Muscle layer of duodenum (tissue), 2 donors: ENCODE data around the gene FERD3L.
"Not testable (repeated sequence)": the region's sequence is repeated elsewhere in the genome, so short reads cannot be mapped to it uniquely, and the experiment has no call there.

ENCODE experiments used
- H3K27ac ChIP-seq: one replicate; pipeline ENCODE4 v1.7.0; 2013; ENCODE audit warnings: mild to moderate bottlenecking, low read length
- H3K27me3 ChIP-seq: one replicate; pipeline ENCODE4 v1.7.0; 2013; ENCODE audit warnings: low read depth, mild to moderate bottlenecking, control low read depth, low read length
- H3K36me3 ChIP-seq, 2 donors: one replicate each; pipeline ENCODE4 v1.7.0; 2013; ENCODE audit warnings: low read length in 2 of 2, control low read depth in 1 of 2, mild to moderate bottlenecking in 1 of 2; ENCODE audit not compliant: insufficient read depth in 2 of 2, control insufficient read depth in 1 of 2
- H3K4me1 ChIP-seq, 2 donors: one replicate each; pipeline ENCODE4 v1.7.0; 2013; ENCODE audit warnings: low read length in 2 of 2, mild to moderate bottlenecking in 2 of 2, control low read depth in 1 of 2, moderate library complexity in 1 of 2; ENCODE audit not compliant: insufficient read depth in 2 of 2, control insufficient read depth in 1 of 2
- H3K4me3 ChIP-seq, 2 donors: one replicate each; pipeline ENCODE4 v1.7.0; 2013; ENCODE audit warnings: low read length in 2 of 2, low read depth in 1 of 2, mild to moderate bottlenecking in 1 of 2
- H3K9me3 ChIP-seq, 2 donors: one replicate each; pipeline ENCODE4 v1.7.0; 2013; ENCODE audit warnings: low read length in 2 of 2, control low read depth in 1 of 2, mild to moderate bottlenecking in 1 of 2; ENCODE audit not compliant: control insufficient read depth in 1 of 2
- donor health status: healthy.

Gene FERD3L

DNA sequence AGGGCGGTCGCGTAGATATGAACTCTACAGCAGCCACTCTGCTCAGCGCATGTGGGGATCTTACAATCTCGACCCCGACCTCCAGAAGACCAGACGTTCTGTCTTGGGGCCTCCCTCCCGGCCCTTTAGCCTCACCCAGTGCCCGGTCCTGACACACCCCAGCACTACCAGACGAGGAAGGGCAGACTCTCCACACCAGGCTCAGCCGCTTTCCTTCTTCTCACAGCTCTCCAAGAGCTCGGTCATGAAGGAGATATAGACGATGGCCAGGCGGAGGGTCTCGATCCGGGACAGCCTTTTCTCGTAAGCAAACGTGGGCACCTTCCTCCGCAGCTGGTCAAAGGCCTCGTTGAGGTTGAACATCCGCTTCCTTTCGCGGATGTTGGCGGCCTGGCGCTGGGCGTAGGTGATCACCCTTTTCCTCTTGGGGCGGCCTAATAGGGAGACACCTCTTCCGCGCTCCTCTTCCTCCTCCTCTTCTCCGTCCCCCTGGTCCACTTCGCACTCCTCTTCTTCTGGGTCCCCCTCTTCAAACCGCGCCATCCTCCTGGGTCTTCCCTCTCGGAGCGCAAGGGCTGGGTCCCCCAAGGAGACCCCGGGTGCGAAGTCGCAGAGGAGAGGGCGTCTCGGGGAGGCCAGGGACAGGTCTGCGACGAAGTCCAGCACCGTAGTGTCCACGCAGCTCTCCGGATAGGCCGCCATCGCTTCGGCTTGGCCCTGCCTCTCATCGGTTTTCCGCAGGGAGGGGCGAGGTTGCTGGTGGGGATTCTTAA lies at the start of gene FERD3L:
Gene FERD3L, minus strand, starts transcription at position 761 of the 773 bp plus-strand sequence. Its CDS starts 59 bp downstream, at position 702.
- no peaks in the 10 kb centered on the region for H3K36me3 ChIP-seq
- H3K4me3 ChIP-seq: peak within 1 kb of the TSS in 1 of 2 donors; percentile 49
- no peaks in the 10 kb centered on the region for H3K9me3 ChIP-seq
- peaks cover 28% of the 10 kb centered on the region for H3K27me3 ChIP-seq
- H3K4me1 ChIP-seq: peaks cover 0 to 17% of the 10 kb centered on the region in 2 donors
- no peak within 1 kb of the TSS for H3K27ac ChIP-seq

DNA sequence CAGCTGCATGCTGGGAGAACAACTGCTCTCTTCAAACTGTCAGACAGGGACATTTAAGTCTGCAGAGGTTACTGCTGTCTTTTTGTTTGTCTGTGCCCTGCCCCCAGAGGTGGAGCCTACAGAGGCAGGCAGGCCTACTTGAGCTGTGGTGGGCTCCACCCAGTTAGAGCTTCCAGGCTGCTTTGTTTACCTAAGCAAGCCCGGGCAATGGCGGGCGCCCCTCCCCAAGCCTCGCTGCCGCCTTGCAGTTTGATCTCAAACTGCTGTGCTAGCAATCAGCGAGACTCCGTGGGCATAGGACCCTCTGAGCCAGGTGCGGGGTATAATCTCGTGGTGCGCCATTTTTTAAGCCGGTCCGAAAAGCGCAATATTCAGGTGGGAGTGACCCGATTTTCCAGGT lies 49.2 kb upstream of the FERD3L start:
- not testable (repeated sequence) for H3K4me1 ChIP-seq, H3K36me3 ChIP-seq, H3K27me3 ChIP-seq, H3K4me3 ChIP-seq, H3K9me3 ChIP-seq, H3K27ac ChIP-seq

DNA sequence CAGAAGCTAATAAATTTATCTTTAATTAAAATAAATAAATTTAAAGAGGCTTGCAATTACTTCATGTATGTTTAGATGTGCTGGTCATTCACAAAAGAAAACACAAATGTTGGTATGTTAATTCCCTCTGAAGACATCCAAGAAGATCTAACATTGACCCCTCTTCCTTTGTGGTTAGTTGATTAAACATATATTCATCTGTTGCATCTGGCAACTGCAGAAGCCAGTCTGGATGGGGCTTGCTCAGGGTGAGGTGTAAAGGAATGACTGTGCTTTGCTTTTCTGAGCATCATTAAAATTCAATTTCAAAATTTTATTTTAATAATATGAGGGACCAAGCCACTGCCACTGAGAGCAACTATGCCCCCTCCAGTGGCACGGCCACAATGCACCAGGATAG lies 36.4 kb upstream of the FERD3L start:
- no peaks in the 10 kb centered on the region for H3K36me3 ChIP-seq

DNA sequence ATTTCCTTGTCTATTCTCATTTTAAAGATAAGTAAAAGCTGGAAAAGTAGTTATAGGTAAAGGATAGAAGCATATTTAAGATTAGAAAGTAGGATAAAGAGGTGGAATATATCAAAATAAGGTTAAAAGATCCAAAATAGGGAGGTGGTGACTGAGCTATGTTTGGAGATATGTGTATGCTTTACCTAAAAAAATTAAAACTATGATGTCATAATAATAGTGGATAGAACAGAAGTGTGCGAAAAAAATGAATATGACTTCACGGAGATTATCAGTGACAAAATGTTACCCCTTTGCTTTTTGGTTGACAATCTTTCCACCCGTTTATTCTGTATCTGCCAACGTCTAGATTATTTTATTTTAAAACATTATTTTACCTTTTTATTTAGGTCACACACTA lies 33.4 kb upstream of the FERD3L start:
- Histone ChIP-seq H3K4me3 (no peak overlapping the region), H3K9me3 (peaks cover 0 to 8% of the 10 kb centered on the region in 2 donors), H3K36me3 (no peaks in the 10 kb centered on the region), H3K27me3 (no peaks in the 10 kb centered on the region), H3K4me1 (no peaks in the 10 kb centered on the region), H3K27ac (no peak overlapping the region)

More for the DNA sequence above, 36.4 kb upstream of the FERD3L start:
- no peak overlapping the region for H3K27ac ChIP-seq
- H3K27me3 ChIP-seq: no peaks in the 10 kb centered on the region
- H3K4me3 ChIP-seq: no peak overlapping the region
- H3K9me3 ChIP-seq: peaks cover 0 to 25% of the 10 kb centered on the region in 2 donors
- no peaks in the 10 kb centered on the region for H3K4me1 ChIP-seq

- peaks cover 0 to under 1% of the 10 kb centered on the region in 2 donors for H3K9me3 ChIP-seq
- H3K4me3 ChIP-seq: no peak overlapping the region
- H3K4me1 ChIP-seq: no peaks in the 10 kb centered on the region
- H3K36me3 ChIP-seq: no peaks in the 10 kb centered on the region
- H3K27me3 ChIP-seq: no peaks in the 10 kb centered on the region
- H3K27ac ChIP-seq: no peak overlapping the region
These were observed 32.0 kb upstream of the FERD3L start for GRCh38 chr7:19177269-19177668.

- Histone ChIP-seq H3K27ac (no peak overlapping the region), H3K36me3 (no peaks in the 10 kb centered on the region), H3K4me1 (no peaks in the 10 kb centered on the region), H3K4me3 (no peak overlapping the region), H3K9me3 (no peaks in the 10 kb centered on the region), H3K27me3 (no peaks in the 10 kb centered on the region)
These were observed 30.0 kb upstream of the FERD3L start for GRCh38 chr7:19175241-19175640.

GRCh38 chr7:19161671-19162070 lies 16.4 kb upstream of the FERD3L start:
- no peaks in the 10 kb centered on the region for H3K9me3 ChIP-seq
- no peak overlapping the region for H3K27ac ChIP-seq
- H3K36me3 ChIP-seq: no peaks in the 10 kb centered on the region

DNA sequence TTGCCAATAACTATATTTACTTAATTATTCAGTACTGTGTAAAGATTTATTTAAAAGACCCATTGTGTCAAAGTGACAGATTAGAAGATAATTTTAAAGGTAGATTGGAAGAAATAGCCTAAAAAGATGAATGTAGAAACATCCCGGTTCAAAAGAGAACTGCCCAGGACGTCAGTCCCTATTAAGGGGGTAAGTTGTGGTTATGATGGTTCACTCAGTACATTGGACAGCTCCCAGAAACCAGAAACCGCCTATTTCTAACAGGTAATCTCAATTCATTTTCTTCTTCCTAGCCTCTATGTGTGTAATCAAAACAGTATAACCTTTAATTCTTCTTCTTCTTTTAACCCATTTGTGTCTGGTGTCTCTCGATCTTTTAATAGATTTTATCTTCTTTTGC lies 1.5 kb upstream of the FERD3L start:
- H3K36me3 ChIP-seq: no peaks in the 10 kb centered on the region
- H3K9me3 ChIP-seq: no peaks in the 10 kb centered on the region
- H3K27me3 ChIP-seq: peaks cover 28% of the 10 kb centered on the region
- H3K4me3 ChIP-seq: no peak overlapping the region
- no peak overlapping the region for H3K27ac ChIP-seq
- H3K4me1 ChIP-seq: peaks cover 0 to 17% of the 10 kb centered on the region in 2 donors

More at GRCh38 chr7:19161671-19162070, 16.4 kb upstream of the FERD3L start:
- H3K27me3 ChIP-seq: no peaks in the 10 kb centered on the region
- no peak overlapping the region for H3K4me3 ChIP-seq
- H3K4me1 ChIP-seq: no peaks in the 10 kb centered on the region

GRCh38 chr7:19145434-19146115 lies 354 bp upstream of the FERD3L start:
- H3K36me3 ChIP-seq: no peaks in the 10 kb centered on the region
- no peak overlapping the region for H3K27ac ChIP-seq
- H3K4me3 ChIP-seq: peak overlapping the region in 1 of 2 donors; percentile 47
- peaks cover 0 to 17% of the 10 kb centered on the region in 2 donors for H3K4me1 ChIP-seq
- peaks cover 28% of the 10 kb centered on the region for H3K27me3 ChIP-seq
- H3K9me3 ChIP-seq: no peaks in the 10 kb centered on the region

GRCh38 chr7:19143881-19144574 lies 1.2 kb downstream of the FERD3L start:
- no peaks in the 10 kb centered on the region for H3K9me3 ChIP-seq
- H3K4me3 ChIP-seq: peak overlapping the region in 1 of 2 donors; percentile 49
- H3K27ac ChIP-seq: no peak overlapping the region
- no peaks in the 10 kb centered on the region for H3K36me3 ChIP-seq
- peaks cover 0 to 17% of the 10 kb centered on the region in 2 donors for H3K4me1 ChIP-seq
- peaks cover 28% of the 10 kb centered on the region for H3K27me3 ChIP-seq

DNA sequence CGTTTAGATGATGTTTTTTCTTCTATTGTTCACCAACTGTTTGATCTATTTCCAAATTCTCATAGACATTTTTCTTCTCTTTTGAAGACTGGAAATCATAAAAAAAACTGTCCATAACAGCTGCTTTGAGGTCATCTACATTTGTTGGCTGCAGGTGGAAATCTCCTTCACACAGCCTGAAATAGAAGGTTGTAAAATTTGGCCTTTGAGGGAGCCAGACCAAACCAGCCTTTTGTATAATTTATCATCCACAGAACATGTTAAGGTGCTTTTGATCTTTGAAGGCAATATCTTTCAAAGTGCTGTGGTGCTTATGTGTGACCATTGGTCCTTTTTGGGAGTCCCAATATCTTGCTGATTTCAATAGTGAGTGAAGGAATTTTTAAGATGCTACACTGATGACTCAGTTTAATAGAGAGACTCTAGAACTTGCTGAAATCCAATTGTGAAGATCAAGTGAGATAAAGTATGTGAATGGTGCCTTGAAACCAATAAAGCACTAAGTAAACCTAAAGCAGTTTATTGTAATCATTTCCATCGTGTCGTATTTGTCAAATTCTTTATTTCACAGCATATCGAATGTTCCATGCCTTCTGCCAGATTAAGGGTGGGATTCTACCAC lies 5.4 kb downstream of the FERD3L start:
- no peaks in the 10 kb centered on the region for H3K9me3 ChIP-seq
- H3K27ac ChIP-seq: no peak overlapping the region
- H3K36me3 ChIP-seq: no peaks in the 10 kb centered on the region
- H3K27me3 ChIP-seq: peaks cover 10% of the 10 kb centered on the region
- no peak overlapping the region for H3K4me3 ChIP-seq
- peaks cover 0 to 10% of the 10 kb centered on the region in 2 donors for H3K4me1 ChIP-seq
